A673 (cell line): ENCODE data around the gene ZNF740. TPM values are rescaled to one million over a fixed set of nuclear protein-coding genes. Genes with fewer than 3 reads are reported as not detected.

ENCODE experiments used
- BruUV-seq: library from RNA; stranded (reverse); fragments of 400-500 nt; replicated peaks from 2 replicates; lab custom pipeline; 2021; lab: Mats Ljungman, UMichigan
- CTCF ChIA-PET: fragments of 300-600 bp; sonication (Branson Sonifier 250); formaldehyde crosslinking; loops from one replicate; lab custom pipeline; 2022; ENCODE audit warnings: antibody characterized with exemption; lab: Charles Lee
- POLR2A ChIA-PET: fragments of 300-600 bp; sonication (Branson Sonifier 250); formaldehyde crosslinking; loops from one replicate; lab custom pipeline; 2022; ENCODE audit warnings: antibody characterized with exemption; ENCODE audit not compliant: low non-redundant PET; lab: Charles Lee
- DNase-seq: peaks from one replicate; pipeline ENCODE4 v3.0.0-alpha.2; 2015; ENCODE audit warnings: low spot score
- H3K27ac ChIP-seq: fragments of 200-600 bp; sonication (generic); 2 replicates; pipeline ENCODE4 v1.5.1; 2016; ENCODE audit warnings: mixed run types, low read depth, mild to moderate bottlenecking, mixed read lengths, antibody characterized with exemption, low read length; ENCODE audit not compliant: poor library complexity, severe bottlenecking
- H3K27me3 ChIP-seq: fragments of 200-600 bp; sonication (generic); replicated peaks from 2 replicates; pipeline ENCODE4 v1.6.1; 2017; ENCODE audit warnings: mixed run types, low read depth, mild to moderate bottlenecking, mixed read lengths, antibody characterized with exemption, low read length; ENCODE audit not compliant: insufficient read depth, poor library complexity
- H3K36me3 ChIP-seq: fragments of 200-600 bp; sonication (generic); 2 replicates; pipeline ENCODE4 v1.6.1; 2016; ENCODE audit warnings: mixed run types, mild to moderate bottlenecking, mixed read lengths, antibody characterized with exemption, low read length; ENCODE audit not compliant: insufficient read depth, poor library complexity, severe bottlenecking
- H3K4me1 ChIP-seq: fragments of 200-600 bp; sonication (generic); 2 replicates; pipeline ENCODE4 v1.6.1; 2017; ENCODE audit warnings: mixed run types, mild to moderate bottlenecking, mixed read lengths, antibody characterized with exemption, low read length; ENCODE audit not compliant: insufficient read depth, poor library complexity, severe bottlenecking
- H3K4me3 ChIP-seq: fragments of 200-600 bp; sonication (generic); 2 replicates; pipeline ENCODE4 v1.5.1; 2016; ENCODE audit warnings: low read depth, mixed run types, mild to moderate bottlenecking, mixed read lengths, low read length; ENCODE audit not compliant: poor library complexity, severe bottlenecking
- H3K9me3 ChIP-seq: fragments of 200-600 bp; sonication (generic); 2 replicates; pipeline ENCODE4 v1.6.1; 2016; ENCODE audit warnings: mixed run types, low read depth, mild to moderate bottlenecking, mixed read lengths, antibody characterized with exemption, low read length; ENCODE audit not compliant: poor library complexity, severe bottlenecking
- EZH2 ChIP-seq: fragments of 200-600 bp; sonication (generic); IDR thresholded peaks from 2 replicates; pipeline ENCODE4 v1.6.1; 2017; ENCODE audit warnings: borderline replicate concordance, low read depth, mild to moderate bottlenecking, mixed read lengths, antibody characterized with exemption, low read length; ENCODE audit not compliant: poor library complexity, severe bottlenecking
- intact Hi-C: fragments of 100-400 bp; cut with micrococcal nuclease; formaldehyde crosslinking; loops from one replicate; pipeline ENCODE4 v1.10.0; 2022; ENCODE audit not compliant: unreplicated experiment
- total RNA-seq: library from RNA; stranded (reverse); gene quantifications from 2 replicates; pipeline ENCODE4 v1.2.3, GENCODE V29; 2021
- TF ChIP-seq, protein P1 (sequence below): fragments of 300-800, 200-600 bp; sonication (generic); conservative IDR thresholded peaks from 2 replicates; pipeline ENCODE4 v1.5.1; 2017; ENCODE audit warnings: low read depth, mild to moderate bottlenecking, antibody characterized with exemption, low read length, moderate library complexity, mixed read lengths

The ZNF740 gene
- total RNA-seq, 1 experiment from 2014 or later = 48.6 TPM

DNA sequence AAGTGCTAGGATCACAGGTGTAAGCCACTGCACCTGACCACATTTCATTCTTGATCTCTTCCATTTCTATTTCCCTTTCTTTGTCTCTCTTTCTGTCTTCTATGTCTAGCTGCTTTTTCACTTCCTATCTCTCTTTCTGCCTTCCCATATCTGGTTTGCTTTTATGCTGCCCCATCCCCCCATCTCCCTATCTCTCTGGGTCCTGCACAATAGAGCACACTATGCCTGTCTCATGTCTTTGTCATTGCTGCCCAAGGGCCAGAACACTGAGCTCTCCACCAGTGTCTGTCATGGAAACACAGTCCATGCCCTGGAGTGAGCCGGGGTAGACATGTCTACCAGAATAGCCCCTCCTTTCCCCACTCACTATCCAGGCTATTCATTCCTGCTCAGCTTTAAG, 63.8 kb downstream of the ZNF740 start:
- Histone ChIP-seq H3K4me1 (no peaks in the 10 kb centered on the region), H3K36me3 (no peaks in the 10 kb centered on the region), H3K27ac (no peak overlapping the region), H3K9me3 (no peaks in the 10 kb centered on the region), H3K27me3 (no peaks in the 10 kb centered on the region), H3K4me3 (no peak overlapping the region)
- no peak for DNase-seq
- TF ChIP-seq EZH2 = no peak
- TF ChIP-seq, protein P1, sequence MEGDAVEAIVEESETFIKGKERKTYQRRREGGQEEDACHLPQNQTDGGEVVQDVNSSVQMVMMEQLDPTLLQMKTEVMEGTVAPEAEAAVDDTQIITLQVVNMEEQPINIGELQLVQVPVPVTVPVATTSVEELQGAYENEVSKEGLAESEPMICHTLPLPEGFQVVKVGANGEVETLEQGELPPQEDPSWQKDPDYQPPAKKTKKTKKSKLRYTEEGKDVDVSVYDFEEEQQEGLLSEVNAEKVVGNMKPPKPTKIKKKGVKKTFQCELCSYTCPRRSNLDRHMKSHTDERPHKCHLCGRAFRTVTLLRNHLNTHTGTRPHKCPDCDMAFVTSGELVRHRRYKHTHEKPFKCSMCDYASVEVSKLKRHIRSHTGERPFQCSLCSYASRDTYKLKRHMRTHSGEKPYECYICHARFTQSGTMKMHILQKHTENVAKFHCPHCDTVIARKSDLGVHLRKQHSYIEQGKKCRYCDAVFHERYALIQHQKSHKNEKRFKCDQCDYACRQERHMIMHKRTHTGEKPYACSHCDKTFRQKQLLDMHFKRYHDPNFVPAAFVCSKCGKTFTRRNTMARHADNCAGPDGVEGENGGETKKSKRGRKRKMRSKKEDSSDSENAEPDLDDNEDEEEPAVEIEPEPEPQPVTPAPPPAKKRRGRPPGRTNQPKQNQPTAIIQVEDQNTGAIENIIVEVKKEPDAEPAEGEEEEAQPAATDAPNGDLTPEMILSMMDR = no peak
- CTCF ChIA-PET = no interaction called here
- intact Hi-C loops = no loop called here
- POLR2A ChIA-PET = no interaction called here
- no TSS peak for BruUV-seq

Other genes with a start within 250 kb of the ZNF740 start
- 179 and 209 TPM in 2 replicates for gene KRT18, start 231.6 kb upstream of the ZNF740 start, total RNA-seq
- gene EIF4B, start 174.3 kb upstream of the ZNF740 start, total RNA-seq = 393 and 400 TPM in 2 replicates
- gene TNS2, start 130.7 kb upstream of the ZNF740 start, total RNA-seq = 3.4 and 6.1 TPM in 2 replicates
- gene SPRYD3, start 101.3 kb upstream of the ZNF740 start, total RNA-seq = 17.0 and 19.3 TPM in 2 replicates
- gene IGFBP6, start 83.1 kb upstream of the ZNF740 start, total RNA-seq = 6.6 and 7.3 TPM in 2 replicates
- gene SOAT2, start 77.2 kb upstream of the ZNF740 start, total RNA-seq = not detected in 2 replicates
- gene CSAD, start 203 bp downstream of the ZNF740 start, total RNA-seq = 32.3 and 37.5 TPM in 2 replicates
- gene ITGB7, start 26.5 kb downstream of the ZNF740 start, total RNA-seq = 0.43 TPM in 1 of 2 replicates, not detected in the other
- gene RARG, start 51.5 kb downstream of the ZNF740 start, total RNA-seq = 14.0 and 20.3 TPM in 2 replicates
- 99.1 and 105 TPM in 2 replicates for gene ESPL1, start 87.6 kb downstream of the ZNF740 start, total RNA-seq
- 268 and 288 TPM in 2 replicates for gene PFDN5, start 114.8 kb downstream of the ZNF740 start, total RNA-seq
- 102 and 111 TPM in 2 replicates for gene MYG1, start 119.0 kb downstream of the ZNF740 start, total RNA-seq
- 94.2 and 104 TPM in 2 replicates for gene AAAS, start 140.9 kb downstream of the ZNF740 start, total RNA-seq
- gene SP7, start 155.6 kb downstream of the ZNF740 start, total RNA-seq = not detected in 2 replicates
- gene SP1, start 199.5 kb downstream of the ZNF740 start, total RNA-seq = 78.4 and 80.9 TPM in 2 replicates
- gene AMHR2, start 243.1 kb downstream of the ZNF740 start, total RNA-seq = not detected in 2 replicates